ENCODE data around the gene SZRD1. TPM values are rescaled to one million over a fixed set of nuclear protein-coding genes. Genes with fewer than 3 reads are reported as not detected.

The SZRD1 gene
- total RNA-seq, 1 experiment from 2014 or later = 175 TPM

- DNase-seq (ENCODE audit: low read depth, low spot score) = no peak
- peaks cover 76% of the 10 kb centered on the region for H3K4me1 ChIP-seq (ENCODE audit: control insufficient read depth, insufficient read depth, low read length)
- CTCF ChIA-PET = no interaction called here
- intact Hi-C loops (cut with micrococcal nuclease; ENCODE audit: unreplicated experiment) = no loop called here
- no TSS peak for BruUV-seq (replicated peaks)
- peak overlapping the region; percentile 77 for H3K27ac ChIP-seq (ENCODE audit: low read length)
- H3K36me3 ChIP-seq (ENCODE audit: control insufficient read depth, insufficient read depth, low read length) = no peaks in the 10 kb centered on the region
- TF ChIP-seq CTCF (IDR thresholded peaks at IDR 0.05) = no peak
- TF ChIP-seq POLR2AphosphoS5 (IDR thresholded peaks at IDR 0.05; ENCODE audit: low read depth, low read length) = no peak
- no peak for TF ChIP-seq TCF7L2 (IDR thresholded peaks at IDR 0.05; ENCODE audit: low read depth, low read length)
- TF ChIP-seq REST (IDR thresholded peaks at IDR 0.05; ENCODE audit: insufficient read depth in 1 of 2, low read depth in 2 of 2, low read length in 1 of 2) = no peak
- TF ChIP-seq SIN3A (IDR thresholded peaks at IDR 0.05; ENCODE audit: borderline replicate concordance, insufficient read depth, low read depth, low read length) = no peak
- H3K9me3 ChIP-seq (ENCODE audit: control insufficient read depth, insufficient read depth, low read depth, low read length) = no peaks in the 10 kb centered on the region
- H3K4me3 ChIP-seq (ENCODE audit: low read depth in 2 of 2, low read length in 2 of 2) = no peak overlapping the region
- in situ Hi-C loops (cut with HindIII; ENCODE audit: low pct_unique_long_range_greater_than_20kb, low sequenced_read_pairs) = no loop called here
- POLR2A ChIA-PET = interaction anchor here (0.7 kb wide), 1 partner anchor 116 kb away, joined by 3 read pairs; no protein-coding TSS in a partner anchor
- no peaks in the 10 kb centered on the region for H3K27me3 ChIP-seq (ENCODE audit: control insufficient read depth, insufficient read depth, low read length)
- ATAC-seq = no peak
These were observed 7.2 kb downstream of the SZRD1 start for GRCh38 chr1:16374266-16374665.

- no peak for TF ChIP-seq SIN3A (IDR thresholded peaks at IDR 0.05; ENCODE audit: borderline replicate concordance, insufficient read depth, low read depth, low read length)
- TF ChIP-seq REST (IDR thresholded peaks at IDR 0.05; ENCODE audit: insufficient read depth in 1 of 2, low read depth in 2 of 2, low read length in 1 of 2) = no peak
- TF ChIP-seq TCF7L2 (IDR thresholded peaks at IDR 0.05; ENCODE audit: low read depth, low read length) = no peak; the same call in 1 of the 2 replicates
- TF ChIP-seq CTCF (IDR thresholded peaks at IDR 0.05) = no peak
- TF ChIP-seq POLR2AphosphoS5 (IDR thresholded peaks at IDR 0.05; ENCODE audit: low read depth, low read length) = no peak
- H3K9me3 ChIP-seq (ENCODE audit: control insufficient read depth, insufficient read depth, low read depth, low read length) = no peaks in the 10 kb centered on the region
- DNase-seq (ENCODE audit: low read depth, low spot score) = no peak
- peak; percentile 71 for ATAC-seq
- intact Hi-C loops (cut with micrococcal nuclease; ENCODE audit: unreplicated experiment) = no loop called here
- H3K4me1 ChIP-seq (ENCODE audit: control insufficient read depth, insufficient read depth, low read length) = peaks cover 74% of the 10 kb centered on the region
- peak overlapping the region; percentile 77 for H3K27ac ChIP-seq (ENCODE audit: low read length)
- ChIA-PET CTCF (interaction anchor here (0.6 to 1.1 kb wide), 2 partner anchors 12 to 303 kb away, joined by 3 read pairs; no protein-coding TSS in a partner anchor), POLR2A (interaction anchor here (0.6 to 0.8 kb wide), 2 partner anchors 24 to 85 kb away, joined by 3 to 9 read pairs; partner anchors contain the start of gene FBXO42)
- no peaks in the 10 kb centered on the region for H3K36me3 ChIP-seq (ENCODE audit: control insufficient read depth, insufficient read depth, low read length)
- H3K27me3 ChIP-seq (ENCODE audit: control insufficient read depth, insufficient read depth, low read length) = no peaks in the 10 kb centered on the region
- in situ Hi-C loops (cut with HindIII; ENCODE audit: low pct_unique_long_range_greater_than_20kb, low sequenced_read_pairs) = no loop called here
- 0 out of 4 replicates have a peak overlapping the region, but pooled peaks of 1 of the 2 experiments have one; percentile 9 for H3K4me3 ChIP-seq (ENCODE audit: low read depth in 2 of 2, low read length in 2 of 2)
- TSS peak; percentile 4 for BruUV-seq (replicated peaks)
These were observed 8.7 kb downstream of the SZRD1 start for GRCh38 chr1:16375521-16376340.

Data from Panc1 (cell line).